Activated CD8-positive, alpha-beta memory T cell treated with anti-CD3 and anti-CD28 coated beads, Interleukin-2, amount 10 ng/mL, durations not matched to agents 7 days and 5 days (primary cell): ENCODE results near the gene SPAG4. TPM values are rescaled to one million over a fixed set of nuclear protein-coding genes. Genes with fewer than 3 reads are reported as not detected.
A peak's percentile ranks its signal among the peaks of the same experiment; 100 is the strongest.

ENCODE experiments used
- ATAC-seq: fragments of 150-1000 bp; cut with Tn5 transposase; one replicate; pipeline ENCODE4 v1.10.0; 2021; ENCODE audit warnings: moderate library complexity
- CTCF ChIA-PET: fragments of 350-600 bp; sonication (Branson Sonifier 250); formaldehyde crosslinking; loops from one replicate; lab custom pipeline; 2021; ENCODE audit warnings: antibody characterized with exemption; lab: Charles Lee
- DNase-seq: peaks from one replicate; pipeline ENCODE4 v3.0.0-alpha.2; 2020
- H3K27ac Mint-ChIP-seq: one replicate; pipeline ENCODE4 v1.8.0; 2021; ENCODE audit warnings: mild to moderate bottlenecking, mixed read lengths
- H3K27me3 Mint-ChIP-seq: one replicate; pipeline ENCODE4 v1.8.0; 2021; ENCODE audit warnings: mixed read lengths
- H3K36me3 Mint-ChIP-seq: one replicate; pipeline ENCODE4 v1.8.0; 2021; ENCODE audit warnings: mild to moderate bottlenecking, mixed read lengths
- H3K4me1 Mint-ChIP-seq: one replicate; pipeline ENCODE4 v1.8.0; 2021; ENCODE audit warnings: mixed read lengths
- H3K4me3 Mint-ChIP-seq: one replicate; pipeline ENCODE4 v1.8.0; 2021; ENCODE audit warnings: mild to moderate bottlenecking, moderate library complexity, mixed read lengths
- H3K9me3 Mint-ChIP-seq: one replicate; pipeline ENCODE4 v1.8.0; 2022; ENCODE audit warnings: low read depth, mixed read lengths
- total RNA-seq, 2 experiments: library from RNA; stranded (reverse); gene quantifications; one replicate each; pipeline ENCODE4 v1.2.3, GENCODE V29; 2021

The SPAG4 gene
- total RNA-seq, 2 experiments from 2014 or later, result 4.3 to 5.2 TPM

DNA sequence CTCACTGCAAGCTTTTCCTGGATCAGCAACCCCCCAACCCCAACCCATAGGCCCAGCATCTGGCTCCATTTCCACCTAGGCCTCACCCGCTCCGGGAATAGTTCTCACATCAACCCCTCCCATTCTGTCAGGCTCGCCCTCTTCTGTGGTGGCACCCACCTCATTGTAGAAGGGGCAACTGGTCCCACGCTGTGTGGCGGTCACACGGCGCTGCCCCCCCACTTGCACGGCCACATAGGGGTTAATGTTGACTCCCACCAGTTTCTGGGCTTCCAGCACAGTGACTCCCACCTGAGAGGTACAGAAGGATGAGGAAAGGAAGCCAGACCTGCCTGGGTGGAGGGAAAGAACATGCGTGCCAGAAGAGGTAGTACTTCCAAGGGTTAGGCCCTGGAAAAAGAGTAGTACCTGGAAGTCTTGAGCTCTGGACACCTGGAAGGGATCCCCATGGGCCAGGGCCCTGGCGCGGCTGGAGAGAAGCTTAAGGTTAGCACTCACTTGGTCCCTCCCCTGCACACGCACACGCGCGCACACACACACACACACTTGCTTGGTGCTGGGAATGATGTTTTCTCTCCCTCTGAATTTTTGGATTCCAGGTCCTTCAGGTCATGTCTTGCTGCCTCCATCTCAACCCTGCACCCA lies 12.7 kb upstream of the SPAG4 start:
- H3K27me3 Mint-ChIP-seq, result peaks cover 37% of the 10 kb centered on the region
- CTCF ChIA-PET, result interaction anchor here (1.1 to 1.4 kb wide), 3 partner anchors 11 to 296 kb away, joined by 3 read pairs; no protein-coding TSS in a partner anchor
- H3K4me3 Mint-ChIP-seq, result no peak overlapping the region
- DNase-seq (no peak), ATAC-seq (no peak)
- no peaks in the 10 kb centered on the region for H3K9me3 Mint-ChIP-seq
- no peak overlapping the region for H3K27ac Mint-ChIP-seq
- H3K36me3 Mint-ChIP-seq, result no peaks in the 10 kb centered on the region
- peaks cover 10% of the 10 kb centered on the region for H3K4me1 Mint-ChIP-seq

DNA sequence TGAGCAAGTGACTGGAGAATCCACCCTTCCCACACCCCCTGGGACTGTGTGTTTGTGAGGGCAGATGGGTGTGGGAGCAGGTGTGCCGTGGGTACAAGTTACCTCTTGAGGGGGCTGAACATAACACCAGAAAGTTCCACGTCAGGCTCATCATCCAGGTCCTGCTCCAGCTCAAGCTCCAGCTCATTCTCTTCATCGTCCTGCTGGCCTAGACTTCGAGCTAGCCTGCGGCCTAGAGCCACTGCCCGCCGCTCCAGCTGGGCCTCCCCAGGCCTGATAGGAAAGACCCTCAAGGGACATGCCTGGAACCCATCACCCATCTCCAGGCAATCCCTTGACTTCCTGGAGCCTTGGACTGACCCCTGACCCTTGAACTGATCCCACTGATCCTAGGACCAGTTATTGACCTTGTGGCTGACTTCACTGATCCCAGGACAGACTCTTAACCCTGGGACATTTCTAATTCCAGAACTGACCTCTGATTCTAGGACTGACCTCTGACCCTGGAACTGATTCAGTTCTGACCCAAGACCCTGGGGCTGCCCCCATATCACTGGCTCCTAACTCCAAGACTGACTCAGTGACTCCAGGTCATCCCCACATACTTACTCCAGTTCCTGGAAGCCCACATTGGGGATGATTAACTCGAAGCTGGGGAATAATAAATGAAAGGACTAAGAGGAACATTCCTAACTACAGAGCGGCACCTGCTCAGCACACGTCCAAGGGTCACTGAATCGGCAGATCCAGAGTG lies 11.8 kb upstream of the SPAG4 start:
- Mint-ChIP-seq H3K9me3 (no peaks in the 10 kb centered on the region), H3K27ac (no peak overlapping the region), H3K4me1 (peaks cover 10% of the 10 kb centered on the region), H3K36me3 (no peaks in the 10 kb centered on the region), H3K27me3 (peaks cover 29% of the 10 kb centered on the region), H3K4me3 (no peak overlapping the region)
- DNase-seq, result no peak
- no peak for ATAC-seq
- CTCF ChIA-PET, result interaction anchor here (0.7 to 1.7 kb wide), 9 partner anchors 8 to 297 kb away, joined by 3 to 6 read pairs (median 3); partner anchors contain the start of gene SPAG4

DNA sequence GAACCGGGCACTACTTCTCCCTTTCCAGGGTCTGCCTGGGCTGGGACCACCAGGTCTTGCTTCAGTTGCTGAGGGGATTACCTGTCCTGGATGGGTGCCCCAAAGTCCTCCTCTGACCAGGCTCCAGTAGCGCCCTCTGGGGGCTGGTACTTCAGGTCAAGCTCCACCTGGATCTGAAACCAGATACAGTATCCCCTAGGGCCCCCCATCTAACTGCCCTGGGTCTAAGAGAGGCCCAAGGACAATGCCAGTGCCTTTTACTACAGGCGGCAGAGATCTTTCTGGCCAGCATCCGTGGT lies 11.2 kb upstream of the SPAG4 start:
- Mint-ChIP-seq H3K4me1 (peaks cover 10% of the 10 kb centered on the region), H3K9me3 (no peaks in the 10 kb centered on the region), H3K27me3 (peaks cover 26% of the 10 kb centered on the region), H3K4me3 (no peak overlapping the region), H3K27ac (no peak overlapping the region), H3K36me3 (no peaks in the 10 kb centered on the region)
- CTCF ChIA-PET, result interaction anchor here (0.7 to 1.7 kb wide), 8 partner anchors 9 to 145 kb away, joined by 3 to 6 read pairs (median 4); partner anchors contain the start of genes CPNE1, NFS1, RBM12 and ROMO1
- DNase-seq (no peak), ATAC-seq (no peak)

DNA sequence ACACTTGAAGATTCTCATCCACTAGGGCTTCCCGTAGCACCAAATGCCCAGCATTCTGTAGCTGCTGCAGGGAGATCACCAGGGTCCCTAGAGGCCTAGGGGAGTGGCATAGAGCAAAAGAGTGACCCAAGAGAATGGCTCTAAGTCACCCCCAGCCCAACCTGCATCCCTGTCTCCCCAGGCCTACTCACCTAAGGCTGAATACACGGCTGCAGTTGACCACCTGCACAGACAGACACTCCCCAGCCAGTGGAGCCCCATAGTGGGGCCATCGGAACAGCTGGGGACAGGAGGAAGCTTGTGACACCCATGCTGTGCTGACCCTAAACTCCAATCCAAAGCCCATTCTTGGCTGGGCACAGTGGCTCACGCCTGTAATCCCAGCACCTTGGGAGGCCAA lies 9.5 kb upstream of the SPAG4 start:
- CTCF ChIA-PET, result interaction anchor here (1.3 to 1.9 kb wide), 2 partner anchors 13 to 142 kb away, joined by 3 to 6 read pairs; no protein-coding TSS in a partner anchor

DNA sequence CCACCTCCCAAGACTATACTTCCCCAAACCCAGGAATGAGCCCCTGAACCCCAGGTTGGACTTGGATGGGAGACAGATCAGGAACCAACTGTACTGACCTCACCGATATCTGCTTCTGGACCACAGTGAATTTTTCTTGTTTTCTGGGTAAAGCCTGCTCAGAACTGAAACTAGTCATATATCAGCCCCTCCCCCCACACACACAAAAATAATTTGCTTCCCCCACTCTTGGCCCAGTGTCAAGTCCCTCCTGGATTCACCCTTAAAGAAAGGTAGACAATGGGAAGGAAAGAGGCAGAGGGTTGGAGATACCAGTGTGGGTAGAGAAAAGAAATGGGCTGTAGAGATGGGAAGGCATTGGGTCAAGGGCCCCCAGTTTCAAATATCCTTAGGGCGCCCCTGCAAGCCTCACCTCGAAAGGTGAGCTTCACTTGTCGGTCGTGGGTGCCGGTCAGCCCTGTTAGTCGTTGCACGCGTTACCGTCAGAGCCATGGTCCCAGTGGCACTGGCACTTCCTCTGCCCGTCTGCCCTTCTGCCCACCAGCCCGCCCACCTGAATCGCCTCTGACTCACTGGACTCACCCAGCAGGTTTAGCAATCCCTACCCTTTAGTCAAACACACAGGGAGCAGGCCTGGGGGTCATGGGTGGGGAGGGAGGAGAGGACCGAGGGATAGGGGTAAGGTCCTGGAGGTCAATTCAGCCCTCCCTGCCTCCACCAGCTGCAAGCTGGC lies 8.5 kb upstream of the SPAG4 start:
- DNase-seq (no peak), ATAC-seq (no peak)
- no peak overlapping the region for H3K27ac Mint-ChIP-seq
- no peaks in the 10 kb centered on the region for H3K9me3 Mint-ChIP-seq
- H3K27me3 Mint-ChIP-seq, result peaks cover 5% of the 10 kb centered on the region
- no peaks in the 10 kb centered on the region for H3K36me3 Mint-ChIP-seq
- no peak overlapping the region for H3K4me3 Mint-ChIP-seq
- H3K4me1 Mint-ChIP-seq, result peaks cover 3% of the 10 kb centered on the region
- CTCF ChIA-PET, result interaction anchor here (0.7 to 1.9 kb wide), 2 partner anchors 12 to 650 kb away, joined by 3 to 6 read pairs; no protein-coding TSS in a partner anchor

More for the DNA sequence above, 9.5 kb upstream of the SPAG4 start:
- DNase-seq (no peak), ATAC-seq (no peak)
- H3K27ac Mint-ChIP-seq, result no peak overlapping the region
- H3K27me3 Mint-ChIP-seq, result peaks cover 10% of the 10 kb centered on the region
- no peaks in the 10 kb centered on the region for H3K9me3 Mint-ChIP-seq
- no peak overlapping the region for H3K4me3 Mint-ChIP-seq
- H3K36me3 Mint-ChIP-seq, result no peaks in the 10 kb centered on the region
- H3K4me1 Mint-ChIP-seq, result peaks cover 8% of the 10 kb centered on the region

DNA sequence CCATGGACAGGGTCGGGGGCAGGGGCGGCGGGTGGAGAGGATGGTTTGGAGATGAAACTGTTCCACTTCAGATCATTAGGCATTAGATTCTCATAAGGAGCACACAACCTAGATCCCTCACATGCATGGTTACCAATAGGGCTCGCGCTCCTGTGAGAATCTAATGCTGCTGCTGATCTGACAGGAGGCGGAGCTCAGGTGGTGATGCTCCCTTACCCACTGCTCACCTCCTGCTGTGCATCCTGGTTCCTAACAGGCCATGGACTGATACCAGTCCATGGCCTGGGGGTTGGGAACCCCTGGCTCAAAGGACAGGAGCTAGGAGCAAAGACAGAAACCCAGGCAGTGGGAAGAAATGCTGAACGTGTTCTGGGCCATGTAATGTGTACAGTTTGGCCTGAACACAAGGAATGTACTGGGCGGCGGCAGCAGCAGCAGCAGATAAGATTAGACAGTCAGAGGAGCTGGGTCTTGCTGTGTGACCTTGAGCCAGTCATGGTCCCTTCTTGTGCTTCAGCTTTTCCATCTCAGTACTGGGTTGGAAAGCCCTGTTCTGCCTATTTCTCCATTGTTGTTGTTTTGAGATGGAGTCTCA lies 4.7 kb upstream of the SPAG4 start:
- H3K4me3 Mint-ChIP-seq, result no peak overlapping the region
- DNase-seq (no peak), ATAC-seq (no peak)
- CTCF ChIA-PET, result no interaction called here
- no peak overlapping the region for H3K27ac Mint-ChIP-seq
- no peaks in the 10 kb centered on the region for H3K9me3 Mint-ChIP-seq
- H3K4me1 Mint-ChIP-seq, result peaks cover 12% of the 10 kb centered on the region
- H3K36me3 Mint-ChIP-seq, result no peaks in the 10 kb centered on the region
- peaks cover 5% of the 10 kb centered on the region for H3K27me3 Mint-ChIP-seq

DNA sequence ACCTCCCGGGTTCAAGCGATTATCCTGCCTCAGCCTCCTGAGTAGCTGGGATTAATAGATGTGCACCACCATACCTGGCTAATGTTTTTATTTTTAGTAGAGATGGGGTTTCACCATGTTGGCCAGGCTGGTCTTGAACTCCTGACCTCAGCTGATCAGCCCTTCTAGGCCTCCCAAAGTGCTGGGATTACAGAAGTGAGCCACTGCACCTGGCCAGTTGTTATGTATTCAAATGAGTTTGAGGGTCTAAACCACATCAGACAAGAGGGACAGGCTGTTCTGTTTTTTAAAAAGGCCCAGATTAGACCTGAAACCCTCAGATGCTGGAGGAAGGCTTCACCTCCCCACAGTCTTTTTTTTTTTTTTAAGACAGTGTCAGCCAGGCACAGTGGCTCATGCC lies 4.1 kb upstream of the SPAG4 start:
- ATAC-seq (no peak), DNase-seq (no peak)
- H3K4me1 Mint-ChIP-seq, result peaks cover 15% of the 10 kb centered on the region
- CTCF ChIA-PET, result no interaction called here
- H3K27ac Mint-ChIP-seq, result no peak overlapping the region
- H3K36me3 Mint-ChIP-seq, result no peaks in the 10 kb centered on the region
- no peak overlapping the region for H3K4me3 Mint-ChIP-seq
- peaks cover 5% of the 10 kb centered on the region for H3K27me3 Mint-ChIP-seq
- no peaks in the 10 kb centered on the region for H3K9me3 Mint-ChIP-seq

DNA sequence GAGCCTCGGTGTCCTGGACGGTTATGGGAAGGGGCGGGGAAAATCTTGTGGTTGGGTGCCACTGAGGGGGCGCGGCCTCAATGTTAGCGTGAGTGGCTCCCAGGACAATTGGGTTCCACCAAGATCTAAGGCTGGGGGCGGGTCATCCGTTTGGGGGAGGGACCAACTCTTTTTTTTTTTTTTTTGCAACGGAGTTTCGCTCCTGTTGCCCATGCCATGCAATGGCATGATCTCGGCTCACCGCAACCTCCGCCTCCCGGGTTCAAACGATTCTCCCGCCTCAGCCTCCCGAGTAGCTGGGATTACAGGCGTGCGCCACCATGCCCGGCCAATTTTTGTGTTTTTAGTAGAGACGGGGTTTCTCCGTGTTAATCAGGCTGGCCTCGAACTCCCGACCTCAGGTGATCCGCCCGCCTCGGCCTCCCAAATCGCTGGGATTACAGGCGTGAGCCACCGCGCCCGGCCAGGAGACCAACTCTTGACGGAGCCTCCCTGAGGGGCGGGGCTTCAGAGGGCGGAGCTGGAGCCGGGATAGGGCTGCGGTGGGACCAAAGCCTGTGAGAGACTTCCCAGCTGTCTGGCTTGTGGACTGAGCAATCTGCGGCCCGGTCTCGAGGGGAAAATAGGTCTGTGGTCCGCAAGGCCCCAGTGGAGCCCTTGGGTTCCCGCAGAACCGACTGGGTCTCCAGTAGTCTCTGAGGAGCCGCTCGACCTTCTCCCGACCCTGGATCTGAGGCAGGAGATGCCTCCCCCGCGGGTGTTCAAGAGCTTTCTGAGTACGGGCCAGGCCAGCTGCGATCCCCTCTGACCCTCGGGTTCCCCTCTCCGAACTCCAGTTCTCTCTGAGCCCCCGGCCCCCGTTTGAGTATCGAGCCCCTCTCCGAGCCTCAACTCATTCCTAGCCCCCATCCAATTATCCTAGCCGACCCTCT lies 1.1 kb downstream of the SPAG4 start:
- CTCF ChIA-PET, result interaction anchor here (0.6 to 4.7 kb wide), 12 partner anchors 12 to 338 kb away, joined by 3 to 59 read pairs (median 4); partner anchors contain the start of genes CEP250, CPNE1, RBM12 and RBM39
- peak; percentile 13 for ATAC-seq

DNA sequence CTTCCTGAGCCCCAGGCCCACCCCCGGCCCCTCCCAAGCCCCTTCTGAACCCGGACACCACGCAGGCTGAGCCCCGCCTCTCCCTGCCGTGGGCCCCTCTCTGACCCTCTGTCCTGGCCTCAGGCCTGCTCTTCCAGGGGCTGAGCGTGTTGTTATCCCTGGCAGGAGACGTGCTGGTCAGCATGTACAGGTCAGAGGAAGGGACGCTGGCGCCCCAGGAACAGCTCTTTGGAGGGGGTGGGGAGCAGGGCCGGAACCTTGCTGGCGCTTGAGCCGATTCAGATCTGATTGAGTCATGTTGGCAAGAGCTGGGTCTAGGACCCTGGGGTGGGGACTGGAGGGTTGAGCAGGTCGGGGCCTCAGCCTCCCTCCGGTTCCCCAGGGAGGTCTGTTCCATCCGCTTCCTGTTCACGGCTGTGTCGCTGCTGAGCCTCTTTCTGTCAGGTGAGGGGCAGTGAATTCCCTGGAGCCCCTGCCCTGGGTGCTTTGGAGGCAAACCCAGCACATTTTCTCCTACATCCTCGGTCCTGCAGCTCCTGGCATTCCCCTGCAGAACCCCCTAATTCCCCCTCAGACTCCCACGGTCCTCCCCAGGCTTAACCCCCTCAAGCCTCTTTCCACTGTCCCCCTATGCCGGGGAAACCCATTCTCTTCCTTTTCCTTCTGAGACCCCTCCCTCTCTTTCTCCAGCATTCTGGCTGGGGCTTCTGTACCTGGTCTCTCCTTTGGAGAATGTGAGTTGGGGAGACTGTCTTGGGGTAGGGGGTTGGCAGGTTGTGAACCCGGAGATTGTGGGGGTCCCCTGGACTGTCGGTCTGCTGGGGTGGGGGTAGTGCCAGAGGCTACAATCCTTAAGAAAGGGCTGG lies 2.0 kb downstream of the SPAG4 start:
- H3K27me3 Mint-ChIP-seq, result peaks cover 5% of the 10 kb centered on the region
- no peaks in the 10 kb centered on the region for H3K9me3 Mint-ChIP-seq
- peak overlapping the region; percentile 94 for H3K27ac Mint-ChIP-seq
- ATAC-seq, result no peak
- peaks cover 2% of the 10 kb centered on the region for H3K36me3 Mint-ChIP-seq
- peak overlapping the region; percentile 85 for H3K4me3 Mint-ChIP-seq
- CTCF ChIA-PET, result interaction anchor here (0.7 to 4.7 kb wide), 5 partner anchors 45 to 337 kb away, joined by 3 to 59 read pairs (median 5); partner anchors contain the start of genes CEP250, CPNE1, RBM12 and SCAND1
- DNase-seq, result peak; percentile 71
- H3K4me1 Mint-ChIP-seq, result peaks cover 44% of the 10 kb centered on the region

More for the DNA sequence above, 1.1 kb downstream of the SPAG4 start:
- Mint-ChIP-seq H3K36me3 (peaks cover 2% of the 10 kb centered on the region), H3K4me3 (peak overlapping the region; percentile 85), H3K27me3 (peaks cover 5% of the 10 kb centered on the region), H3K27ac (peak overlapping the region; percentile 94), H3K9me3 (no peaks in the 10 kb centered on the region), H3K4me1 (peaks cover 44% of the 10 kb centered on the region)
- peak; percentile 83 for DNase-seq

DNA sequence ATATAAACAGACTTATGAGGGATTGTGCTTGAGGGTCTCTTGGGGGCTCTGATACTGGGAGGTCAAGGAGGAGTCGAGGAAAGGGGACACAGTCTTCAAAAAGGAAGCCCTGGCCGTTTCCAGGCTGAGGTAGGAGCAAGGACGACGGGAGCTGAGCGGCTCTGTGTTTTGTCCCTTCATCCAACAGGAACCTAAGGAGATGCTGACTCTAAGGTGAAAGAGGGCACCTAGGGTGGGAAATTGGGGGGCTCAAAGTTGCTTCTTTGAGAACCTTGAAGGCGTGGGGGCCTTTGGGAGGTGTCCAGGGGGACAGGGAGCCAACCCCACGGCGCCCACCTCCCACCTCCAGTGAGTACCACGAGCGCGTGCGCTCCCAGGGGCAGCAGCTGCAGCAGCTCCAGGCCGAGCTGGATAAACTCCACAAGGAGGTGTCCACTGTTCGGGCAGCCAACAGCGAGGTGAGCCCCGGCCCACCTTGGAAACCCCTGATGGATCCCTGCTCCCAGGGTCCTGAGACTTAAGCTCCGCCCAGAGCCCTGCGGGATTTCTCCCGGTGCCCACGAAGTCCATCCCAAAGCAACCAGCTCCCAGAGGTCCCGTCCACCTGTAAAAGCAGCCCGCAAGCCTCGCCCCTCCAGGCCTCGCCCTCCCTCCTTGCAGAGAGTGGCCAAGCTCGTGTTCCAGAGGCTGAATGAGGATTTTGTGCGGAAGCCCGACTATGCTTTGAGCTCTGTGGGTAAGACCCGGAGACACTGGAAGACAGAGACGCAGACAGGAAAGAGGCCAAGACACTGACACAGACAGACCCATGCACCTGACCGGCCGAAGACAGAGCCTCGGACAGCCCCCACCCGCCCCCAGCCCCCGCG lies 2.9 kb downstream of the SPAG4 start:
- H3K27me3 Mint-ChIP-seq, result peaks cover 5% of the 10 kb centered on the region
- H3K9me3 Mint-ChIP-seq, result no peaks in the 10 kb centered on the region
- ATAC-seq (no peak), DNase-seq (peak; percentile 51)
- H3K36me3 Mint-ChIP-seq, result peaks cover 2% of the 10 kb centered on the region
- H3K27ac Mint-ChIP-seq, result peak overlapping the region; percentile 94
- H3K4me3 Mint-ChIP-seq, result peak overlapping the region; percentile 85
- CTCF ChIA-PET, result interaction anchor here (0.5 to 4.7 kb wide), 26 partner anchors 9 to 744 kb away, joined by 3 to 59 read pairs (median 4); partner anchors contain the start of genes CPNE1, ERGIC3, NFS1 and PHF20
- peaks cover 44% of the 10 kb centered on the region for H3K4me1 Mint-ChIP-seq
